ENCODE data around the gene ZSCAN22. TPM values are rescaled to one million over a fixed set of nuclear protein-coding genes. Genes with fewer than 3 reads are reported as not detected.

The ZSCAN22 gene
- total RNA-seq, 1 donor from 2014 or later = 1.5 TPM

DNA sequence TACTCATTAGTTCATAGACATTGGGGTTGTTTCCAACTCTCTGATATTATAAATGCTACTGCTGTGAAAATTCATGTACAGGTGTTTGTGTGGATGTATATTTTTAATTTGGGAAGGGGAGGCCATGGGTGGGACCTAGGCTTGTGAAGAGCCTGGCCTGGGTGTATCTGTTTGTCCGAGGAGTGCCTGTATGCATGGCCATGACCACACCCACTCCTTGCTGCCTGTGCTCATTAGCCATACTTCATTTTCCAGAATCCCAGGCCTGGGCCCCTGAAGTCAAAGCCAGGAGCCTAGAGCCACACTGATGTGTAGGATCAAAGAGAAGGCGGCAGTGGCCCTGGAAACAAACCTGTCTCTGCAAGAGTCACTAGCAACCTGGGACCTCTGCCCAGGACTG is 11.2 kb upstream of the ZSCAN22 start:
- Mint-ChIP-seq H3K36me3 (peaks cover 51% of the 10 kb centered on the region), H3K9me3 (peaks cover 7% of the 10 kb centered on the region), H3K27ac (no peak overlapping the region), H3K4me1 (no peaks in the 10 kb centered on the region), H3K4me3 (no peak overlapping the region), H3K27me3 (ENCODE audit: insufficient read depth, low read depth) (no peaks in the 10 kb centered on the region)
- Histone ChIP-seq H3K36me3 (peaks cover 11% of the 10 kb centered on the region), H3K4me2 (no peak overlapping the region), H3K9ac (no peak overlapping the region), H3K4me3 (no peak overlapping the region), H3K9me3 (ENCODE audit: low read depth) (no peaks in the 10 kb centered on the region), H3K4me1 (no peaks in the 10 kb centered on the region), H3F3A (ENCODE audit: low read depth) (peaks cover 7% of the 10 kb centered on the region), H2AFZ (replicated peaks) (no peak overlapping the region), H4K20me1 (ENCODE audit: low read depth) (peaks cover 38% of the 10 kb centered on the region), H3K27me3 (no peaks in the 10 kb centered on the region), H3K79me2 (ENCODE audit: low read depth) (no peaks in the 10 kb centered on the region), H3K27ac (no peak overlapping the region)
- no peak for TF ChIP-seq EZH2phosphoT487 (IDR thresholded peaks at IDR 0.05)
- TF ChIP-seq EZH2 (IDR thresholded peaks at IDR 0.05) = no peak
- no peak for TF ChIP-seq CTCF (IDR thresholded peaks at IDR 0.05)
- DNase-seq (ENCODE audit: low spot score) = no peak

DNA sequence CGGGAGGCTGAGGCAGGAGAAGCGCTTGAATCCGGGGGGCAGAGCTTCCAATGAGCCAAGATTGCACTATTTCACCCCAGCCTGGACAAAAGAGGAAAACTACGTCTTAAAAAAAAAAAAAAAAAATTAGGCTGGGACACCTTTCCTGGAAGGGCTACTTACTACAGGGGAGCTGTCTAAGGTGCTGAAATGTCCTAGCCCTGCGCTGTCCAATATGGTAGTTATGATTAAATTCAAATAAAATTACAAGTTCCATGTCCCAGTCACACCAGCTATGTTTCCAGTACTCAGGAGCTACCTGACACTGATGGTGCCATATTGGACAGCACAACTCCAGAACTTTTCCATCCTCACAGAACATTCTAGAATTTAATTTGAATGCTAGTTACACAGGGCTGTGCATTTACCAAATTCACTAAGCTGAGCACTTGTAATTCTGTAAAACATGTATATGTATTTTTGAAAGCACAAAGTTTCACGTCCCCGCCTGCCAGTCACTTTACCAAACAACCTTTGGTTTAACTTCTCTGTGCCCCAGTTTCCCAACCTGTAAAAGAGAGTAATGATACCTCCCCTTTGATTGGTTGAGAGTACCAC is 9.2 kb upstream of the ZSCAN22 start:
- peaks cover 48% of the 10 kb centered on the region for H4K20me1 ChIP-seq (ENCODE audit: low read depth)
- H3K9me3 ChIP-seq (ENCODE audit: low read depth) = no peaks in the 10 kb centered on the region
- DNase-seq (ENCODE audit: low spot score) = peak; percentile 78
- H3K4me2 ChIP-seq = no peak overlapping the region
- H3K4me3 Mint-ChIP-seq = no peak overlapping the region
- no peak overlapping the region for H3K9ac ChIP-seq
- peaks cover 4% of the 10 kb centered on the region for H3K9me3 Mint-ChIP-seq
- TF ChIP-seq EZH2phosphoT487 (IDR thresholded peaks at IDR 0.05) (no peak), EZH2 (IDR thresholded peaks at IDR 0.05) (no peak), CTCF (IDR thresholded peaks at IDR 0.05) (no peak)
- H3K36me3 Mint-ChIP-seq = peaks cover 38% of the 10 kb centered on the region
- H3K27me3 Mint-ChIP-seq (ENCODE audit: insufficient read depth, low read depth) = no peaks in the 10 kb centered on the region
- H3K4me3 ChIP-seq = no peak overlapping the region
- peaks cover 6% of the 10 kb centered on the region for H3K36me3 ChIP-seq
- no peaks in the 10 kb centered on the region for H3K79me2 ChIP-seq (ENCODE audit: low read depth)
- no peak overlapping the region for H3K27ac ChIP-seq
- H3K27me3 ChIP-seq = no peaks in the 10 kb centered on the region
- H2AFZ ChIP-seq (replicated peaks) = no peak overlapping the region
- peaks cover 7% of the 10 kb centered on the region for H3F3A ChIP-seq (ENCODE audit: low read depth)
- no peaks in the 10 kb centered on the region for H3K4me1 ChIP-seq
- no peak overlapping the region for H3K27ac Mint-ChIP-seq
- H3K4me1 Mint-ChIP-seq = no peaks in the 10 kb centered on the region

GRCh38 chr19:58318297-58318696 is 8.5 kb upstream of the ZSCAN22 start:
- TF ChIP-seq CTCF (IDR thresholded peaks at IDR 0.05) (no peak), EZH2phosphoT487 (IDR thresholded peaks at IDR 0.05) (no peak), EZH2 (IDR thresholded peaks at IDR 0.05) (no peak)
- Mint-ChIP-seq H3K27ac (no peak overlapping the region), H3K4me1 (no peaks in the 10 kb centered on the region), H3K27me3 (ENCODE audit: insufficient read depth, low read depth) (no peaks in the 10 kb centered on the region), H3K36me3 (peaks cover 35% of the 10 kb centered on the region), H3K9me3 (peaks cover 2% of the 10 kb centered on the region), H3K4me3 (no peak overlapping the region)
- Histone ChIP-seq H3K4me3 (no peak overlapping the region), H4K20me1 (ENCODE audit: low read depth) (peaks cover 53% of the 10 kb centered on the region), H3K36me3 (peaks cover 6% of the 10 kb centered on the region), H3K4me1 (no peaks in the 10 kb centered on the region), H3K9ac (no peak overlapping the region), H3F3A (ENCODE audit: low read depth) (peaks cover 7% of the 10 kb centered on the region), H3K27me3 (no peaks in the 10 kb centered on the region), H2AFZ (replicated peaks) (no peak overlapping the region), H3K27ac (no peak overlapping the region), H3K9me3 (ENCODE audit: low read depth) (no peaks in the 10 kb centered on the region), H3K4me2 (no peak overlapping the region), H3K79me2 (ENCODE audit: low read depth) (no peaks in the 10 kb centered on the region)
- no peak for DNase-seq (ENCODE audit: low spot score)
